Measurements from ENCODE around the gene TMEM150B.

The TMEM150B gene

DNA sequence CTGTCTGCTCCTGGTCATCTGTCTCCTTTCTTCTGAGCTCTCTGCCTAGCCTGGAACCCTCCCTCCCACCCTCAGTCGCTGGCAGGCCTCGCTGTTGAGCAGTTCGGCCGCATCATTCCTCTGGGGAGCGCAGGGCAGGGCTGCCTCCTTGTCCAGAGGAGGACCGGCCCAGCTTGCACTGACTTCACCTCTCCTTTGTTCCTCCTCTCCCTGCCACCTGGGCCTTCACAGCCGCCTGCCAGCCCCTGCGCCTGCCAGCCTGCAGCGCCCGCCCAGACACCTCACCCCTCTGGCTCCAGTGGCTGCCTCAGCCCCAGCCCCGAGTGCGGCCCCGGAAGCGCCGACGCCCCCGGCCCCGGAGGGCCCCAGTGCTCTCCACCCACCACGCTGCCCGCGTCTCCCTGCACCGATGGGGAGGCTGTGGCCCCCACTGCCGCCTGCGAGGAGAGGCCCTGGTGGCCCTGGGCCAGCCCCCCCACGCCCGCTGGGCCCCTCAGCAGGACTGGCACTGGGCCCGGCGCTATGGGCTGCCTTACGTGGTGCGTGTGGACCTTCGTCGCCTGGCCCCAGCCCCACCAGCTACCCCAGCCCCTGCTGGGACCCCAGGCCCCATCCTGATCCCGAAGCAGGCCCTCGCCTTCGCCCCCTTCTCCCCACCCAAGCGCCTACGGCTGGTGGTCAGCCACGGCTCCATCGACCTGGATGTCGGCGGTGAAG is 21.7 kb upstream of the TMEM150B start:
- TF ChIP-seq, protein P1, sequence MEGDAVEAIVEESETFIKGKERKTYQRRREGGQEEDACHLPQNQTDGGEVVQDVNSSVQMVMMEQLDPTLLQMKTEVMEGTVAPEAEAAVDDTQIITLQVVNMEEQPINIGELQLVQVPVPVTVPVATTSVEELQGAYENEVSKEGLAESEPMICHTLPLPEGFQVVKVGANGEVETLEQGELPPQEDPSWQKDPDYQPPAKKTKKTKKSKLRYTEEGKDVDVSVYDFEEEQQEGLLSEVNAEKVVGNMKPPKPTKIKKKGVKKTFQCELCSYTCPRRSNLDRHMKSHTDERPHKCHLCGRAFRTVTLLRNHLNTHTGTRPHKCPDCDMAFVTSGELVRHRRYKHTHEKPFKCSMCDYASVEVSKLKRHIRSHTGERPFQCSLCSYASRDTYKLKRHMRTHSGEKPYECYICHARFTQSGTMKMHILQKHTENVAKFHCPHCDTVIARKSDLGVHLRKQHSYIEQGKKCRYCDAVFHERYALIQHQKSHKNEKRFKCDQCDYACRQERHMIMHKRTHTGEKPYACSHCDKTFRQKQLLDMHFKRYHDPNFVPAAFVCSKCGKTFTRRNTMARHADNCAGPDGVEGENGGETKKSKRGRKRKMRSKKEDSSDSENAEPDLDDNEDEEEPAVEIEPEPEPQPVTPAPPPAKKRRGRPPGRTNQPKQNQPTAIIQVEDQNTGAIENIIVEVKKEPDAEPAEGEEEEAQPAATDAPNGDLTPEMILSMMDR (IDR thresholded peaks at IDR 0.05) = no peak
- Histone ChIP-seq H3K4me3 (ENCODE audit: low read depth in 1 of 2, low read length in 1 of 2) (no peak overlapping the region), H3K27me3 (peaks cover 13% of the 10 kb centered on the region), H3K36me3 (peaks cover 16% of the 10 kb centered on the region), H3K4me1 (ENCODE audit: control insufficient read depth in 1 of 2, insufficient read depth in 1 of 2, low read depth in 1 of 2, low read length in 1 of 2) (no peaks in the 10 kb centered on the region), H3K9me3 (no peaks in the 10 kb centered on the region), H3K27ac (no peak overlapping the region)

DNA sequence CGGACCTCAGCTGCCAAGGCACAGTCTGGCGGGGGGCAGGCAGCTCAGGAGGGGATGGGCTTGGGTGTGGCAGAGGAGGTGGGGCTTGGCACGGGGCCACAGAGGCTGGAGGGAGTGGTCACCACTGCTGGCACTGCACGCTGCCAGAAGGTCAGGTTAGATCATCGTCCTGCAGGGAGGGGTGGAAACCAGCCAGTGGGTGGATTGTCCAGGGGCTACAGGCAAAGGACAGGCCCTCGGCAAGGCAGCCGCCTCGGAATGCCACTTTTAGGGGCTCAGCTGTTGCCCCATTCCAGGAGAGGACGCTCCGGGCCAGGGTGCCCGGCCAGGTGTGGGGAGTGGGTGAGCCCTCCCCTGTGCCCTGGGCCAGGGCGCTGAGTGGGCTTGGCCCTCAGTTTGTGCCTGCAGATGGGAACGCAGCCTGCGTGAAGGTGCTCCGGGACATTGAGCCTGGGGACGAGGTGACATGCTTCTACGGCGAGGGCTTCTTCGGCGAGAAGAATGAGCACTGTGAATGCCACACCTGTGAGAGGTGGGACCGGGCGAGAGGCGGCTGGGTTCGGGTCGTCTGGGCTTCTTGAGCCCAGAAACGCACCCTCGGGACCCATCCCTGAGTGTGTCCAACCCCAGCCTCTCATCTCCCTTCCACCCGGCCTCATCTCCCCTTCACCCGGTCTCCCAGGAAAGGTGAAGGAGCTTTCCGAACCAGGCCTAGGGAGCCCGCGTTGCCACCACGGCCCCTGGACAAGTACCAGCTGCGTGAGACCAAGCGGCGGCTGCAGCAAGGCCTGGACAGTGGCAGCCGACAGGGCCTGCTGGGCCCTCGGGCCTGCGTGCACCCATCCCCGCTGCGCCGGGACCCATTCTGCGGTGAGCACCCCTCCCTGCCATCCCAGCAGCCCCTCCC is 20.9 kb upstream of the TMEM150B start:
- H3K36me3 ChIP-seq = peaks cover 16% of the 10 kb centered on the region
- H3K4me1 ChIP-seq (ENCODE audit: control insufficient read depth in 1 of 2, insufficient read depth in 1 of 2, low read depth in 1 of 2, low read length in 1 of 2) = peaks cover 0 to 3% of the 10 kb centered on the region in 2 experiments

DNA sequence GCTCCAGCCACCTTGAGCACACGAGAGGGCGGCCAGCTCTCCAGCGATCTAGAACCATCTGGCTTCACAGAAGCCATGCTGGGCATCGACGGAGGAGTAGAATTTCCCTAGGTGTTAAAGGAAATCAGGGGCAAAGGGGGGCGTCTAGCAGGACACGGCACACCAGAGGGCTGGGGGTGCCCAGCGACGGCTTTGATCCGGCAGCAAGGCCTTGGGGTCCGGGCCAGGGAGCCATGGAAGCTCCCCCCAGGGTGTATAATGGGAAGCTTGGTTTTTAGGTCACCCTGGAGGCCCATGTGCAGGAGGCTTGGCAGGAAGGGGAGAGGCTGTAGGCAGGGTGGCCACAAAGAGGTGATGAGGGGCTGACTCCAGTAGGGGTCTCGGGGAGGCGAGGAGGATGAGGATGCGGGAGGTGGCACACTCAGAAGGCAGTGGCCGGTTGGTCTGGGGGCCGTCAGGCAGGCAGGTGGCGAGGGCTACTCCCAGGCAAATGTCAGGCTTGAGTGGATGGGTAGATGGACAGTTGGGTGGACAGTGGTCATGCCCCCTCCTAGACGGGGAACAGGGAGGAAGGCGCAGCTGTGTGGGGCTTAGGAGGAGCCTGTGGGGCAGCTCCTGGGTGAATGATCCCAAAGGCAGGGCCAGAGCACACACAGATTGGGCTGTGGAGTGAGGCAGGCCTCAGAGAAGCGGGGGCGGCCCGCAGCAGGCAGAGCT is 20.1 kb upstream of the TMEM150B start:
- H3K27me3 ChIP-seq = peaks cover 15% of the 10 kb centered on the region
- H3K4me1 ChIP-seq (ENCODE audit: control insufficient read depth in 1 of 2, insufficient read depth in 1 of 2, low read depth in 1 of 2, low read length in 1 of 2) = peaks cover 7 to 11% of the 10 kb centered on the region in 2 experiments
- no peak overlapping the region for H3K4me3 ChIP-seq (ENCODE audit: low read depth in 1 of 2, low read length in 1 of 2)
- TF ChIP-seq, protein P1 (IDR thresholded peaks at IDR 0.05) = no peak
- no peaks in the 10 kb centered on the region for H3K9me3 ChIP-seq
- H3K27ac ChIP-seq = no peak overlapping the region
- peaks cover 16% of the 10 kb centered on the region for H3K36me3 ChIP-seq

More for the DNA sequence above, 20.9 kb upstream of the TMEM150B start:
- Histone ChIP-seq H3K4me3 (ENCODE audit: low read depth in 1 of 2, low read length in 1 of 2) (no peak overlapping the region), H3K9me3 (no peaks in the 10 kb centered on the region), H3K27me3 (peaks cover 12% of the 10 kb centered on the region), H3K27ac (no peak overlapping the region)
- TF ChIP-seq, protein P1 (IDR thresholded peaks at IDR 0.05) = no peak

DNA sequence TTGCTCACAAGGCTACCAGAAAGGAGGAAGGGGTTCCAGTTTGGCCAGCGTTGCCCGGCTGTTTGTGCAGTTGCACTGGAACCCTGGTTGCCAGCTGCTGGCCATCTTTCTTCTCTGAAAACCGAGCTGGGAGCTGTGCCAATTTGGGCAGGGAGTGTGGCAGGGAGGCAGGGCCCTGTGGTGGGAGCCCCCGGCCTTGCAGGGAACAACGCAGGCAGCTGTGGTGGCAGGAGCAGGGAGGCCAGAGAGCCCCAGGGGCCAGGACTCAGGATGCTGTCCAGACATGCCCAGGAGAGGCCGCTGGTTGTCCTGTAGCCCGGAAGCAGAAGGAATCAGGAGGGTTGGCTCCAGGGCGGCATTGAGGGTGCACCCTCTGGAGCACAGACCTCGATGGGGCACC is 19.3 kb upstream of the TMEM150B start:
- TF ChIP-seq, protein P1 (IDR thresholded peaks at IDR 0.05) = no peak
- Histone ChIP-seq H3K4me3 (ENCODE audit: low read depth in 1 of 2, low read length in 1 of 2) (no peak overlapping the region), H3K36me3 (peaks cover 16% of the 10 kb centered on the region), H3K27me3 (peaks cover 17% of the 10 kb centered on the region), H3K4me1 (ENCODE audit: control insufficient read depth in 1 of 2, insufficient read depth in 1 of 2, low read depth in 1 of 2, low read length in 1 of 2) (peaks cover 11 to 16% of the 10 kb centered on the region in 2 experiments), H3K27ac (no peak overlapping the region), H3K9me3 (no peaks in the 10 kb centered on the region)

All from neutrophil (primary cell).